ENCODE measurements around the gene SETD7.

DNA sequence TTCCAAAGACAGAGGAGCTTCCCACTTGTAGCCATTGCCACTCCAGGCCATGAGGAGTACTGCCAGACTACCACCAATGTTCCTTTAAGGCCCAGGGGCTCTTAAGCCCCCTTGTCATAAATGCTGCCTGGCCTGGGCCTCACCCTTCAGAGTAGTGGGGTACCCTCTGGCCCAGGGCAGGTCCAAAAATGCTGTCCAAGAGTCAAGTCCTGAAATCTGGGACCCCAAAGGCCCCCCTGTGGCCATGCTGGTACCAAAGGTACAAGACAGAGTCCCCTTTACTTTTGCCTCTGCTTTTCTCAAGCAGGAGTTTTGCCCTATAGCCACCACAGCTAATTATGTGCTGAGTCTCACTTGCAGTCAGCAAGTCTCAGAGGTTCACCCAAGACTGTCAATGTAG lies 85.7 kb downstream of the SETD7 start:
- TF ChIP-seq, protein P1, sequence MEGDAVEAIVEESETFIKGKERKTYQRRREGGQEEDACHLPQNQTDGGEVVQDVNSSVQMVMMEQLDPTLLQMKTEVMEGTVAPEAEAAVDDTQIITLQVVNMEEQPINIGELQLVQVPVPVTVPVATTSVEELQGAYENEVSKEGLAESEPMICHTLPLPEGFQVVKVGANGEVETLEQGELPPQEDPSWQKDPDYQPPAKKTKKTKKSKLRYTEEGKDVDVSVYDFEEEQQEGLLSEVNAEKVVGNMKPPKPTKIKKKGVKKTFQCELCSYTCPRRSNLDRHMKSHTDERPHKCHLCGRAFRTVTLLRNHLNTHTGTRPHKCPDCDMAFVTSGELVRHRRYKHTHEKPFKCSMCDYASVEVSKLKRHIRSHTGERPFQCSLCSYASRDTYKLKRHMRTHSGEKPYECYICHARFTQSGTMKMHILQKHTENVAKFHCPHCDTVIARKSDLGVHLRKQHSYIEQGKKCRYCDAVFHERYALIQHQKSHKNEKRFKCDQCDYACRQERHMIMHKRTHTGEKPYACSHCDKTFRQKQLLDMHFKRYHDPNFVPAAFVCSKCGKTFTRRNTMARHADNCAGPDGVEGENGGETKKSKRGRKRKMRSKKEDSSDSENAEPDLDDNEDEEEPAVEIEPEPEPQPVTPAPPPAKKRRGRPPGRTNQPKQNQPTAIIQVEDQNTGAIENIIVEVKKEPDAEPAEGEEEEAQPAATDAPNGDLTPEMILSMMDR (conservative IDR thresholded peaks at IDR 0.05; ENCODE audit: low read depth in 2 of 2): no peak
- TF ChIP-seq EZH2 (IDR thresholded peaks at IDR 0.05; ENCODE audit: low read depth, unreplicated experiment) (no peak), ZNF114 (CRISPR knock-in tag; IDR thresholded peaks at IDR 0.05) (no peak), POLR2AphosphoS5 (IDR thresholded peaks at IDR 0.05; ENCODE audit: low read depth) (no peak), EZH2phosphoT487 (IDR thresholded peaks at IDR 0.05; ENCODE audit: unreplicated experiment) (no peak), NANOG (IDR thresholded peaks at IDR 0.05; ENCODE audit: borderline replicate concordance) (no peak), CREB1 (CRISPR knock-in tag; IDR thresholded peaks at IDR 0.05; ENCODE audit: low read depth) (no peak), STAT1 (IDR thresholded peaks at IDR 0.05; ENCODE audit: unreplicated experiment) (no peak), JUNB (IDR thresholded peaks at IDR 0.05; ENCODE audit: unreplicated experiment) (no peak)
- TF ChIP-seq, protein P2, sequence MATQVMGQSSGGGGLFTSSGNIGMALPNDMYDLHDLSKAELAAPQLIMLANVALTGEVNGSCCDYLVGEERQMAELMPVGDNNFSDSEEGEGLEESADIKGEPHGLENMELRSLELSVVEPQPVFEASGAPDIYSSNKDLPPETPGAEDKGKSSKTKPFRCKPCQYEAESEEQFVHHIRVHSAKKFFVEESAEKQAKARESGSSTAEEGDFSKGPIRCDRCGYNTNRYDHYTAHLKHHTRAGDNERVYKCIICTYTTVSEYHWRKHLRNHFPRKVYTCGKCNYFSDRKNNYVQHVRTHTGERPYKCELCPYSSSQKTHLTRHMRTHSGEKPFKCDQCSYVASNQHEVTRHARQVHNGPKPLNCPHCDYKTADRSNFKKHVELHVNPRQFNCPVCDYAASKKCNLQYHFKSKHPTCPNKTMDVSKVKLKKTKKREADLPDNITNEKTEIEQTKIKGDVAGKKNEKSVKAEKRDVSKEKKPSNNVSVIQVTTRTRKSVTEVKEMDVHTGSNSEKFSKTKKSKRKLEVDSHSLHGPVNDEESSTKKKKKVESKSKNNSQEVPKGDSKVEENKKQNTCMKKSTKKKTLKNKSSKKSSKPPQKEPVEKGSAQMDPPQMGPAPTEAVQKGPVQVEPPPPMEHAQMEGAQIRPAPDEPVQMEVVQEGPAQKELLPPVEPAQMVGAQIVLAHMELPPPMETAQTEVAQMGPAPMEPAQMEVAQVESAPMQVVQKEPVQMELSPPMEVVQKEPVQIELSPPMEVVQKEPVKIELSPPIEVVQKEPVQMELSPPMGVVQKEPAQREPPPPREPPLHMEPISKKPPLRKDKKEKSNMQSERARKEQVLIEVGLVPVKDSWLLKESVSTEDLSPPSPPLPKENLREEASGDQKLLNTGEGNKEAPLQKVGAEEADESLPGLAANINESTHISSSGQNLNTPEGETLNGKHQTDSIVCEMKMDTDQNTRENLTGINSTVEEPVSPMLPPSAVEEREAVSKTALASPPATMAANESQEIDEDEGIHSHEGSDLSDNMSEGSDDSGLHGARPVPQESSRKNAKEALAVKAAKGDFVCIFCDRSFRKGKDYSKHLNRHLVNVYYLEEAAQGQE (IDR thresholded peaks at IDR 0.05; ENCODE audit: unreplicated experiment): peak; percentile 42
- TF ChIP-seq, protein P3, sequence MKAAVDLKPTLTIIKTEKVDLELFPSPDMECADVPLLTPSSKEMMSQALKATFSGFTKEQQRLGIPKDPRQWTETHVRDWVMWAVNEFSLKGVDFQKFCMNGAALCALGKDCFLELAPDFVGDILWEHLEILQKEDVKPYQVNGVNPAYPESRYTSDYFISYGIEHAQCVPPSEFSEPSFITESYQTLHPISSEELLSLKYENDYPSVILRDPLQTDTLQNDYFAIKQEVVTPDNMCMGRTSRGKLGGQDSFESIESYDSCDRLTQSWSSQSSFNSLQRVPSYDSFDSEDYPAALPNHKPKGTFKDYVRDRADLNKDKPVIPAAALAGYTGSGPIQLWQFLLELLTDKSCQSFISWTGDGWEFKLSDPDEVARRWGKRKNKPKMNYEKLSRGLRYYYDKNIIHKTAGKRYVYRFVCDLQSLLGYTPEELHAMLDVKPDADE (IDR thresholded peaks at IDR 0.05): no peak
- TF ChIP-seq, protein P4, sequence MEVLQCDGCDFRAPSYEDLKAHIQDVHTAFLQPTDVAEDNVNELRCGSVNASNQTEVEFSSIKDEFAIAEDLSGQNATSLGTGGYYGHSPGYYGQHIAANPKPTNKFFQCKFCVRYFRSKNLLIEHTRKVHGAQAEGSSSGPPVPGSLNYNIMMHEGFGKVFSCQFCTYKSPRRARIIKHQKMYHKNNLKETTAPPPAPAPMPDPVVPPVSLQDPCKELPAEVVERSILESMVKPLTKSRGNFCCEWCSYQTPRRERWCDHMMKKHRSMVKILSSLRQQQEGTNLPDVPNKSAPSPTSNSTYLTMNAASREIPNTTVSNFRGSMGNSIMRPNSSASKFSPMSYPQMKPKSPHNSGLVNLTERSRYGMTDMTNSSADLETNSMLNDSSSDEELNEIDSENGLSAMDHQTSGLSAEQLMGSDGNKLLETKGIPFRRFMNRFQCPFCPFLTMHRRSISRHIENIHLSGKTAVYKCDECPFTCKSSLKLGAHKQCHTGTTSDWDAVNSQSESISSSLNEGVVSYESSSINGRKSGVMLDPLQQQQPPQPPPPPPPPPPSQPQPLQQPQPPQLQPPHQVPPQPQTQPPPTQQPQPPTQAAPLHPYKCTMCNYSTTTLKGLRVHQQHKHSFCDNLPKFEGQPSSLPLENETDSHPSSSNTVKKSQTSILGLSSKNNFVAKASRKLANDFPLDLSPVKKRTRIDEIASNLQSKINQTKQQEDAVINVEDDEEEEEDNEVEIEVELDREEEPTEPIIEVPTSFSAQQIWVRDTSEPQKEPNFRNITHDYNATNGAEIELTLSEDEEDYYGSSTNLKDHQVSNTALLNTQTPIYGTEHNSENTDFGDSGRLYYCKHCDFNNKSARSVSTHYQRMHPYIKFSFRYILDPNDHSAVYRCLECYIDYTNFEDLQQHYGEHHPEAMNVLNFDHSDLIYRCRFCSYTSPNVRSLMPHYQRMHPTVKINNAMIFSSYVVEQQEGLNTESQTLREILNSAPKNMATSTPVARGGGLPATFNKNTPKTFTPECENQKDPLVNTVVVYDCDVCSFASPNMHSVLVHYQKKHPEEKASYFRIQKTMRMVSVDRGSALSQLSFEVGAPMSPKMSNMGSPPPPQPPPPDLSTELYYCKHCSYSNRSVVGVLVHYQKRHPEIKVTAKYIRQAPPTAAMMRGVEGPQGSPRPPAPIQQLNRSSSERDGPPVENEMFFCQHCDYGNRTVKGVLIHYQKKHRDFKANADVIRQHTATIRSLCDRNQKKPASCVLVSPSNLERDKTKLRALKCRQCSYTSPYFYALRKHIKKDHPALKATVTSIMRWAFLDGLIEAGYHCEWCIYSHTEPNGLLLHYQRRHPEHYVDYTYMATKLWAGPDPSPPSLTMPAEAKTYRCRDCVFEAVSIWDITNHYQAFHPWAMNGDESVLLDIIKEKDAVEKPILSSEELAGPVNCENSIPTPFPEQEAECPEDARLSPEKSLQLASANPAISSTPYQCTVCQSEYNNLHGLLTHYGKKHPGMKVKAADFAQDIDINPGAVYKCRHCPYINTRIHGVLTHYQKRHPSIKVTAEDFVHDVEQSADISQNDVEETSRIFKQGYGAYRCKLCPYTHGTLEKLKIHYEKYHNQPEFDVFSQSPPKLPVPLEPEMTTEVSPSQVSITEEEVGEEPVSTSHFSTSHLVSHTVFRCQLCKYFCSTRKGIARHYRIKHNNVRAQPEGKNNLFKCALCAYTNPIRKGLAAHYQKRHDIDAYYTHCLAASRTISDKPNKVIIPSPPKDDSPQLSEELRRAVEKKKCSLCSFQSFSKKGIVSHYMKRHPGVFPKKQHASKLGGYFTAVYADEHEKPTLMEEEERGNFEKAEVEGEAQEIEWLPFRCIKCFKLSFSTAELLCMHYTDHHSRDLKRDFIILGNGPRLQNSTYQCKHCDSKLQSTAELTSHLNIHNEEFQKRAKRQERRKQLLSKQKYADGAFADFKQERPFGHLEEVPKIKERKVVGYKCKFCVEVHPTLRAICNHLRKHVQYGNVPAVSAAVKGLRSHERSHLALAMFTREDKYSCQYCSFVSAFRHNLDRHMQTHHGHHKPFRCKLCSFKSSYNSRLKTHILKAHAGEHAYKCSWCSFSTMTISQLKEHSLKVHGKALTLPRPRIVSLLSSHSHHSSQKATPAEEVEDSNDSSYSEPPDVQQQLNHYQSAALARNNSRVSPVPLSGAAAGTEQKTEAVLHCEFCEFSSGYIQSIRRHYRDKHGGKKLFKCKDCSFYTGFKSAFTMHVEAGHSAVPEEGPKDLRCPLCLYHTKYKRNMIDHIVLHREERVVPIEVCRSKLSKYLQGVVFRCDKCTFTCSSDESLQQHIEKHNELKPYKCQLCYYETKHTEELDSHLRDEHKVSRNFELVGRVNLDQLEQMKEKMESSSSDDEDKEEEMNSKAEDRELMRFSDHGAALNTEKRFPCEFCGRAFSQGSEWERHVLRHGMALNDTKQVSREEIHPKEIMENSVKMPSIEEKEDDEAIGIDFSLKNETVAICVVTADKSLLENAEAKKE (CRISPR knock-in tag; IDR thresholded peaks at IDR 0.05): no peak
